OCI-LY7 (cell line): ENCODE data around the gene SERPINA1. TPM values are rescaled to one million over a fixed set of nuclear protein-coding genes. Genes with fewer than 3 reads are reported as not detected.

Experiments used
- BruUV-seq: library from RNA; stranded (reverse); fragments of 400-500 nt; replicated peaks from 2 replicates; lab custom pipeline; 2021; lab: Mats Ljungman, UMichigan
- CTCF ChIA-PET: fragments of 300-600 bp; sonication (Branson Sonifier 250); formaldehyde crosslinking; loops from one replicate; lab custom pipeline; 2022; ENCODE audit warnings: antibody characterized with exemption; ENCODE audit not compliant: unreplicated experiment; lab: Charles Lee
- POLR2A ChIA-PET: fragments of 300-600 bp; sonication (Branson Sonifier 250); formaldehyde crosslinking; loops from one replicate; lab custom pipeline; 2022; ENCODE audit warnings: antibody characterized with exemption; lab: Charles Lee
- DNase-seq: peaks from one replicate; pipeline ENCODE4 v3.0.0-alpha.2; 2015; ENCODE audit warnings: low spot score
- H2AFZ ChIP-seq: fragments of 200-600 bp; sonication (generic), shearing (Covaris generic); 2 replicates; pipeline ENCODE4 v1.6.1; 2014; ENCODE audit warnings: mild to moderate bottlenecking, antibody characterized with exemption, low read length, moderate library complexity
- H3K27ac ChIP-seq: fragments of 200-600 bp; sonication (generic); 2 replicates; pipeline ENCODE4 v1.5.1; 2014; ENCODE audit warnings: mixed run types, low read depth, mild to moderate bottlenecking, moderate library complexity, low read length, inconsistent platforms; ENCODE audit not compliant: poor library complexity, severe bottlenecking
- H3K36me3 ChIP-seq: fragments of 200-600 bp; sonication (generic); 2 replicates; pipeline ENCODE4 v1.6.1; 2014; ENCODE audit warnings: mild to moderate bottlenecking, antibody characterized with exemption, low read length, moderate library complexity, mixed read lengths; ENCODE audit not compliant: insufficient read depth
- H3K4me1 ChIP-seq: fragments of 200-600 bp; sonication (generic); 2 replicates; pipeline ENCODE4 v1.5.1; 2014; ENCODE audit warnings: mild to moderate bottlenecking, low read length; ENCODE audit not compliant: insufficient read depth, poor library complexity, severe bottlenecking
- H3K4me2 ChIP-seq: fragments of 200-600 bp; sonication (generic); 2 replicates; pipeline ENCODE4 v1.6.1; 2014; ENCODE audit warnings: mild to moderate bottlenecking, low read length
- H3K4me3 ChIP-seq: fragments of 200-600 bp; sonication (generic); 2 replicates; pipeline ENCODE4 v1.5.1; 2014; ENCODE audit warnings: mild to moderate bottlenecking, low read depth, low read length; ENCODE audit not compliant: poor library complexity, severe bottlenecking
- H3K79me2 ChIP-seq: fragments of 200-600 bp; sonication (generic); 2 replicates; pipeline ENCODE4 v1.6.1; 2016; ENCODE audit warnings: low read depth, mild to moderate bottlenecking, low read length, moderate library complexity, mixed read lengths; ENCODE audit not compliant: insufficient read depth
- H3K9me2 ChIP-seq: fragments of 200-600 bp; sonication (generic); 2 replicates; pipeline ENCODE4 v1.6.1; 2016; ENCODE audit warnings: mild to moderate bottlenecking, low read length, mixed read lengths; ENCODE audit not compliant: insufficient read depth
- H3K9me3 ChIP-seq: fragments of 200-600 bp; sonication (generic); 2 replicates; pipeline ENCODE4 v1.6.1; 2014; ENCODE audit warnings: mild to moderate bottlenecking, mixed run types, low read length, mixed read lengths
- H4K20me1 ChIP-seq: fragments of 200-600 bp; sonication (generic); 2 replicates; pipeline ENCODE4 v1.6.1; 2014; ENCODE audit warnings: mild to moderate bottlenecking, antibody characterized with exemption, low read length, moderate library complexity, mixed read lengths; ENCODE audit not compliant: insufficient read depth
- EZH2phosphoT487 ChIP-seq: fragments of 200-600 bp; sonication (generic); IDR thresholded peaks from 2 replicates; pipeline ENCODE4 v1.6.1; 2018; ENCODE audit warnings: low read depth, borderline replicate concordance, mild to moderate bottlenecking, mixed run types, antibody characterized with exemption, low read length, moderate library complexity, mixed read lengths
- intact Hi-C: fragments of 100-400 bp; cut with micrococcal nuclease; formaldehyde crosslinking; loops from one replicate; pipeline ENCODE4 v1.10.0; 2022; ENCODE audit not compliant: unreplicated experiment
- total RNA-seq, 2 experiments: library from RNA; depleted of rRNA in 1 of 2; stranded (reverse); fragments of >200 nt in 1 of 2; shearing (Covaris generic) in 1 of 2; gene quantifications; 2 replicates each; pipeline ENCODE4 v1.2.3, GENCODE V29; 2014 to 2022
- TF ChIP-seq, protein P1 (sequence below): fragments of 200-600 bp; sonication (generic); conservative IDR thresholded peaks from 2 replicates; pipeline ENCODE4 v1.5.1; 2014; ENCODE audit warnings: mild to moderate bottlenecking, antibody characterized with exemption, low read length, moderate library complexity, mixed read lengths

Gene SERPINA1
- total RNA-seq, 2 experiments from 2014 or later, result not detected

DNA sequence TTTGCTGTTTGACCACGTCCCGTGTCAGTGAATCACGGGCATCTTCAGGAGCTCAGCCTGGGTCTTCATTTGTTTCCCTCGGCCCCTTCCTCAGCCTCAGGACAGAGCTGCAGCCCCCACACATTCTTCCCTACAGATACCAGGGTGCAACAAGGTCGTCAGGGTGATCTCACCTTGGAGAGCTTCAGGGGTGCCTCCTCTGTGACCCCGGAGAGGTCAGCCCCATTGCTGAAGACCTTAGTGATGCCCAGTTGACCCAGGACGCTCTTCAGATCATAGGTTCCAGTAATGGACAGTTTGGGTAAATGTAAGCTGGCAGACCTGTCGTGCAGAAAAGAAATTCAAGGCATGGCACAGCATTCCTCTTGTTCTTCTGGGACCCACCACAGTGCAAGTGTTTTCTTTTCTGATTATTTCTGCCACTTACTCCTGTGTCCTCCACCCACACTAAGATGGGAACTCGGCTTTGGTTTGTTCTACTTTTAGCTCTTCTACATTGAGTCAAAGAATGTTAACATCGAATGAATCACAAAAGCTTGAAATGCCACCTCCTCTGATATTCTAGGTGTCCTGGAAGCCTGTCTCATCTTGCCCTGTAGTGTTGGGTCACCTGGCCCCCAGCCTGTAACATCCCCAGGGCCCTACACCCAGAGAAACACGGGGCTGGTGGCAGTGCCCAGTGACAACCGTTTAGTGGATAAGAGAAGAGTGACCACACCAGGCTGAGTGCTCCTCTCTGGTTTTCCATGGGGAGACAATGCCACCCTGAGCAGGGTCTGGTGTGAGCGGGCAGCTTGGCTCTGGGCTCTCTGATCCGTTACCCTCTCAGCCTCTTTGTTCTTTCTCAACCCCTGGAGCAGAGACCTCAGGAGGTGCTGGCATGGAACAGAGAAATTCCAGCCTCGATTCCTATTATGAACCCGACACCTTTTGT lies 8.8 kb downstream of the SERPINA1 start:
- ChIA-PET POLR2A (no interaction called here), CTCF (no interaction called here)
- no TSS peak for BruUV-seq
- no peaks in the 10 kb centered on the region for H3K4me1 ChIP-seq
- H3K9me3 ChIP-seq, result no peaks in the 10 kb centered on the region
- H2AFZ ChIP-seq, result no peak overlapping the region
- no peaks in the 10 kb centered on the region for H3K36me3 ChIP-seq
- H3K9me2 ChIP-seq, result no peaks in the 10 kb centered on the region
- no peak overlapping the region for H3K27ac ChIP-seq
- H4K20me1 ChIP-seq, result no peaks in the 10 kb centered on the region
- TF ChIP-seq EZH2phosphoT487, result no peak
- TF ChIP-seq, protein P1, sequence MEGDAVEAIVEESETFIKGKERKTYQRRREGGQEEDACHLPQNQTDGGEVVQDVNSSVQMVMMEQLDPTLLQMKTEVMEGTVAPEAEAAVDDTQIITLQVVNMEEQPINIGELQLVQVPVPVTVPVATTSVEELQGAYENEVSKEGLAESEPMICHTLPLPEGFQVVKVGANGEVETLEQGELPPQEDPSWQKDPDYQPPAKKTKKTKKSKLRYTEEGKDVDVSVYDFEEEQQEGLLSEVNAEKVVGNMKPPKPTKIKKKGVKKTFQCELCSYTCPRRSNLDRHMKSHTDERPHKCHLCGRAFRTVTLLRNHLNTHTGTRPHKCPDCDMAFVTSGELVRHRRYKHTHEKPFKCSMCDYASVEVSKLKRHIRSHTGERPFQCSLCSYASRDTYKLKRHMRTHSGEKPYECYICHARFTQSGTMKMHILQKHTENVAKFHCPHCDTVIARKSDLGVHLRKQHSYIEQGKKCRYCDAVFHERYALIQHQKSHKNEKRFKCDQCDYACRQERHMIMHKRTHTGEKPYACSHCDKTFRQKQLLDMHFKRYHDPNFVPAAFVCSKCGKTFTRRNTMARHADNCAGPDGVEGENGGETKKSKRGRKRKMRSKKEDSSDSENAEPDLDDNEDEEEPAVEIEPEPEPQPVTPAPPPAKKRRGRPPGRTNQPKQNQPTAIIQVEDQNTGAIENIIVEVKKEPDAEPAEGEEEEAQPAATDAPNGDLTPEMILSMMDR, result no peak
- H3K4me3 ChIP-seq, result no peak overlapping the region
- no peaks in the 10 kb centered on the region for H3K79me2 ChIP-seq
- no peak for DNase-seq
- intact Hi-C loops, result no loop called here
- no peak overlapping the region for H3K4me2 ChIP-seq

DNA sequence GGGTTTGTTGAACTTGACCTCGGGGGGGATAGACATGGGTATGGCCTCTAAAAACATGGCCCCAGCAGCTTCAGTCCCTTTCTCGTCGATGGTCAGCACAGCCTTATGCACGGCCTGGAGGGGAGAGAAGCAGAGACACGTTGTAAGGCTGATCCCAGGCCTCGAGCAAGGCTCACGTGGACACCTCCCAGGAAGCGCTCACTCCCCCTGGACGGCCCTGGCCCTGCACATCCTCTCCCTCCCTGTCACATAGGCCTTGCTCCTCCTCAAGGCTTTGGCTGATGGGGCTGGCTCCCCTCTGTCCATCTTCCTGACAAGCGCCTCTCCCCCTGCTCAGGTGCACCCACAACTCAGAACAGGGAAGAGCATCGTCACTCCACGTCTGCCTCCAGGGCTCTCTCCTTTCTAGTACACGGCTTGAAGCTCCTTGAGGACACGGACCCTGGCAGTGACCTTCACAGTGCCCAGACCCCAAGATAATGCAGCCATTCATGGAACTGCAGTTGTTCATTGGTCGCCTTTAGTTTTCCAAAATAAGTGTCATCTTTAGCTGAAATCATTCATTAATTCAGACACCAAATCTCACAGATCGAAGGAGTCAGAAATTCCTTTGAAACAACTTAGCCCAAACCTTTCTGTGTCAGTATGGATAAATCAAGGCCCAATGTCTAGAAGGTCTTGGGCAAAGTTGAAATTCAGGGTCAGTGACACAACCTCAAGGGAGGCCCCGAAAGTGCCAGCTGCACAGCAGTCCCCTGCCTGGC lies 9.7 kb downstream of the SERPINA1 start:
- TF ChIP-seq, protein P1, result no peak
- no peak for TF ChIP-seq EZH2phosphoT487
- intact Hi-C loops, result no loop called here
- H3K27ac ChIP-seq, result no peak overlapping the region
- DNase-seq, result no peak
- H3K79me2 ChIP-seq, result no peaks in the 10 kb centered on the region
- H3K36me3 ChIP-seq, result no peaks in the 10 kb centered on the region
- ChIA-PET CTCF (no interaction called here), POLR2A (no interaction called here)
- no peaks in the 10 kb centered on the region for H3K9me2 ChIP-seq
- no peaks in the 10 kb centered on the region for H3K9me3 ChIP-seq
- no peak overlapping the region for H3K4me2 ChIP-seq
- no peak overlapping the region for H2AFZ ChIP-seq
- BruUV-seq, result no TSS peak
- no peak overlapping the region for H3K4me3 ChIP-seq
- H3K4me1 ChIP-seq, result no peaks in the 10 kb centered on the region
- H4K20me1 ChIP-seq, result no peaks in the 10 kb centered on the region
